Transverse colon (tissue), 4 donors: ENCODE data around the gene TRAF7.

ENCODE experiments used
- EP300 ChIP-seq: sonication (generic); formaldehyde crosslinking; IDR thresholded peaks from one replicate; pipeline ENCODE4 v1.6.1; 2017; ENCODE audit warnings: antibody characterized with exemption, low read depth
- POLR2A ChIP-seq: fragments of 450-650 bp; IDR thresholded peaks from one replicate; pipeline ENCODE4 v1.6.1; 2016; ENCODE audit warnings: antibody characterized with exemption, mild to moderate bottlenecking, moderate library complexity
- POLR2AphosphoS5 ChIP-seq, 3 donors: sonication (generic); formaldehyde crosslinking; IDR thresholded peaks; one replicate each; pipeline ENCODE4 v1.6.1; 2016; ENCODE audit warnings: antibody characterized with exemption in 3 of 3
- TF ChIP-seq, protein P1 (sequence below), 5 experiments: fragments of 200-600 bp in 3 of 5; fragments of 450-650 bp in 2 of 5; sonication (generic) in 3 of 5; IDR thresholded peaks; 1 replicate in 2 of 5; 2 replicates in 3 of 5; pipeline ENCODE4 v1.5.1; 2016 to 2017; ENCODE audit warnings: antibody characterized with exemption in 5 of 5, inconsistent platforms in 3 of 5, mild to moderate bottlenecking in 2 of 5, moderate library complexity in 1 of 5

- TF ChIP-seq EP300 (no peak), POLR2AphosphoS5 (IDR thresholded peaks at IDR 0.05) (no peak), POLR2A (no peak)
- TF ChIP-seq, protein P1, sequence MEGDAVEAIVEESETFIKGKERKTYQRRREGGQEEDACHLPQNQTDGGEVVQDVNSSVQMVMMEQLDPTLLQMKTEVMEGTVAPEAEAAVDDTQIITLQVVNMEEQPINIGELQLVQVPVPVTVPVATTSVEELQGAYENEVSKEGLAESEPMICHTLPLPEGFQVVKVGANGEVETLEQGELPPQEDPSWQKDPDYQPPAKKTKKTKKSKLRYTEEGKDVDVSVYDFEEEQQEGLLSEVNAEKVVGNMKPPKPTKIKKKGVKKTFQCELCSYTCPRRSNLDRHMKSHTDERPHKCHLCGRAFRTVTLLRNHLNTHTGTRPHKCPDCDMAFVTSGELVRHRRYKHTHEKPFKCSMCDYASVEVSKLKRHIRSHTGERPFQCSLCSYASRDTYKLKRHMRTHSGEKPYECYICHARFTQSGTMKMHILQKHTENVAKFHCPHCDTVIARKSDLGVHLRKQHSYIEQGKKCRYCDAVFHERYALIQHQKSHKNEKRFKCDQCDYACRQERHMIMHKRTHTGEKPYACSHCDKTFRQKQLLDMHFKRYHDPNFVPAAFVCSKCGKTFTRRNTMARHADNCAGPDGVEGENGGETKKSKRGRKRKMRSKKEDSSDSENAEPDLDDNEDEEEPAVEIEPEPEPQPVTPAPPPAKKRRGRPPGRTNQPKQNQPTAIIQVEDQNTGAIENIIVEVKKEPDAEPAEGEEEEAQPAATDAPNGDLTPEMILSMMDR (IDR thresholded peaks at IDR 0.05), result no peak
Measured at GRCh38 chr16:2211923-2212347, 56.4 kb downstream of the TRAF7 start.
